ENCODE measurements around the gene MAPK9. TPM values are rescaled to one million over a fixed set of nuclear protein-coding genes. Genes with fewer than 3 reads are reported as not detected.
A peak's percentile ranks its signal among the peaks of the same experiment; 100 is the strongest.

Gene MAPK9
- total and polyA plus RNA-seq, 9 of the 15 experiments (the other 6 are each of a cell fraction or from before 2014, with no cell fraction given), result 4.8 to 58.0 (median 29.9) TPM

DNA sequence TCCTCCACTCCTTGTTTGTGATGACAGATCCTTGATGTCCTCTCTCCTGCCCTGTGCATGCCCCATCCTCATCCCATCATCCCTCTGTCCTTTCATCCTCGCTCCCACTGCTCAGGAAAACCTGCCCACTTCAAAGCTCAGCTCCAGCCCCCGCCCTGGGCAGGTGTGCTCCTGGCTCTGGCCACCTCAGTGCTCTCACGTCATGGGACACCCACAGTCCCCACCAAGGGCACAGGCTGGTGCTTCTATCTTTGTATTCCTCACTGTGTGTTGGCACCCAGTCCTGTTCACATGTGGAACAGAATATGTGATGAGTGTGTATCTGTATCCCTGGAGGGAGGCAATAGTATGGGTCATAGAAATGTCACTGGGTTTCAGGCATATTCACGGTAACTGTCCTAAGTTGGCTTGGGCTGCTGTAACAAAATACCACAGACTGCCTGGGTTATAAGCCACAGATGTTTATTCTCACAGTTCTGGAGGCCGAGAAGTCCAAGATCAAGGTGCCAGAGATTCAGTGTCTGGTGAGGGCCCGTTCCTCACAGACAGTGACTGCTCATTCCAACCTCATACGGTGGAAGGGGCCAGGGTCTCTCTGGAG is 47.8 kb upstream of the MAPK9 start:
- ATAC-seq (no peak), DNase-seq (ENCODE audit: extremely low read depth in 1 of 4, low spot score in 3 of 4) (no peak), FAIRE-seq (peak; percentile 57)
- H3K9ac ChIP-seq (ENCODE audit: insufficient read depth in 1 of 2, low read depth in 2 of 2, low read length in 2 of 2), result no peak overlapping the region
- 3% methylated on average over 7 of the region's 7 CpGs for WGBS (ENCODE audit: insufficient coverage, low coverage, missing lambda C conversion rate)
- H3K9me3 ChIP-seq (replicated peaks; ENCODE audit: control insufficient read depth, insufficient read depth, low read depth, low read length), result no peaks in the 10 kb centered on the region
- no peak overlapping the region for H3K27ac ChIP-seq (ENCODE audit: extremely low read depth, low read depth, low read length)
- peaks cover 0 to 8% of the 10 kb centered on the region in 2 experiments; a peak in 1 of 5 replicates for H3K4me1 ChIP-seq (replicated peaks in 1 of 2; ENCODE audit: control insufficient read depth in 2 of 2, insufficient read depth in 2 of 2, low read length in 2 of 2)
- H3K36me3 ChIP-seq (ENCODE audit: control insufficient read depth, insufficient read depth, low read length), result no peaks in the 10 kb centered on the region
- no peak overlapping the region for H2AFZ ChIP-seq (ENCODE audit: low read depth, low read length)
- in situ Hi-C loops (cut with MboI) (no loop called here), intact Hi-C loops (cut with micrococcal nuclease) (no loop called here)
- no peaks in the 10 kb centered on the region for H3K9me1 ChIP-seq (ENCODE audit: control insufficient read depth, insufficient read depth, low read length)
- ChIA-PET CTCF (ENCODE audit: low intra/inter-chr PET ratio) (no interaction called here), POLR2A (no interaction called here)
- no peaks in the 10 kb centered on the region for H3K79me2 ChIP-seq (ENCODE audit: control insufficient read depth, insufficient read depth, low read length)
- H3K4me3 ChIP-seq, result no peak overlapping the region
- peaks cover 49 to 79% of the 10 kb centered on the region in 2 experiments for H3K27me3 ChIP-seq (ENCODE audit: control insufficient read depth in 2 of 2, insufficient read depth in 2 of 2, low read length in 2 of 2)
- TF ChIP-seq, protein P1, sequence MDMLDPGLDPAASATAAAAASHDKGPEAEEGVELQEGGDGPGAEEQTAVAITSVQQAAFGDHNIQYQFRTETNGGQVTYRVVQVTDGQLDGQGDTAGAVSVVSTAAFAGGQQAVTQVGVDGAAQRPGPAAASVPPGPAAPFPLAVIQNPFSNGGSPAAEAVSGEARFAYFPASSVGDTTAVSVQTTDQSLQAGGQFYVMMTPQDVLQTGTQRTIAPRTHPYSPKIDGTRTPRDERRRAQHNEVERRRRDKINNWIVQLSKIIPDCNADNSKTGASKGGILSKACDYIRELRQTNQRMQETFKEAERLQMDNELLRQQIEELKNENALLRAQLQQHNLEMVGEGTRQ (CRISPR knock-in tag; IDR thresholded peaks at IDR 0.05), result no peak
- TF ChIP-seq, protein P2, sequence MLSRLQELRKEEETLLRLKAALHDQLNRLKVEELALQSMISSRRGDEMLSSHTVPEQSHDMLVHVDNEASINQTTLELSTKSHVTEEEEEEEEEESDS (CRISPR knock-in tag; IDR thresholded peaks at IDR 0.05), result no peak
- no peak for TF ChIP-seq RBM14 (IDR thresholded peaks at IDR 0.05; ENCODE audit: borderline replicate concordance, insufficient read depth, low read depth, low read length)
- no peak for TF ChIP-seq ZNF41 (CRISPR knock-in tag; conservative IDR thresholded peaks at IDR 0.05)
- no peak for TF ChIP-seq SMARCA5 (IDR thresholded peaks at IDR 0.05)
- no peak for TF ChIP-seq WHSC1 (IDR thresholded peaks at IDR 0.05; ENCODE audit: low read length)
- no peak for TF ChIP-seq MXD1 (CRISPR knock-in tag; IDR thresholded peaks at IDR 0.05; ENCODE audit: borderline replicate concordance, poor library complexity, severe bottlenecking)
- no peak for TF ChIP-seq TAF7 (tag; IDR thresholded peaks at IDR 0.05)
- no peak for TF ChIP-seq POLR2AphosphoS5 (IDR thresholded peaks at IDR 0.05; ENCODE audit: control insufficient read depth, insufficient read depth, low read depth, low read length)
- TF ChIP-seq, protein P3, sequence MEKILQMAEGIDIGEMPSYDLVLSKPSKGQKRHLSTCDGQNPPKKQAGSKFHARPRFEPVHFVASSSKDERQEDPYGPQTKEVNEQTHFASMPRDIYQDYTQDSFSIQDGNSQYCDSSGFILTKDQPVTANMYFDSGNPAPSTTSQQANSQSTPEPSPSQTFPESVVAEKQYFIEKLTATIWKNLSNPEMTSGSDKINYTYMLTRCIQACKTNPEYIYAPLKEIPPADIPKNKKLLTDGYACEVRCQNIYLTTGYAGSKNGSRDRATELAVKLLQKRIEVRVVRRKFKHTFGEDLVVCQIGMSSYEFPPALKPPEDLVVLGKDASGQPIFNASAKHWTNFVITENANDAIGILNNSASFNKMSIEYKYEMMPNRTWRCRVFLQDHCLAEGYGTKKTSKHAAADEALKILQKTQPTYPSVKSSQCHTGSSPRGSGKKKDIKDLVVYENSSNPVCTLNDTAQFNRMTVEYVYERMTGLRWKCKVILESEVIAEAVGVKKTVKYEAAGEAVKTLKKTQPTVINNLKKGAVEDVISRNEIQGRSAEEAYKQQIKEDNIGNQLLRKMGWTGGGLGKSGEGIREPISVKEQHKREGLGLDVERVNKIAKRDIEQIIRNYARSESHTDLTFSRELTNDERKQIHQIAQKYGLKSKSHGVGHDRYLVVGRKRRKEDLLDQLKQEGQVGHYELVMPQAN (IDR thresholded peaks at IDR 0.05; ENCODE audit: borderline replicate concordance), result no peak
- TF ChIP-seq ZNF431 (CRISPR knock-in tag; IDR thresholded peaks at IDR 0.05), result no peak
- no peak for TF ChIP-seq POLR2H (tag; IDR thresholded peaks at IDR 0.05; ENCODE audit: low read depth)
- no peaks in the 10 kb centered on the region; the same call in 1 of the 2 replicates for H4K20me1 ChIP-seq (replicated peaks; ENCODE audit: control insufficient read depth, insufficient read depth, low read length)
- no peak overlapping the region for H3K4me2 ChIP-seq (ENCODE audit: insufficient read depth, low read length)
- no TSS peak for BruUV-seq (replicated peaks)

All from K562 (cell line).